K562 (cell line): ENCODE results near the gene GPER1. TPM values are rescaled to one million over a fixed set of nuclear protein-coding genes. Genes with fewer than 3 reads are reported as not detected.

ENCODE experiments used
- ATAC-seq: fragments of 200-7000 bp; cut with Tn5 transposase; 3 replicates; pipeline ENCODE4 v1.9.1; 2020; ENCODE audit warnings: moderate library complexity
- BruUV-seq: library from RNA; stranded (reverse); fragments of 400-500 nt; replicated peaks from 2 replicates; lab custom pipeline; 2021; lab: Mats Ljungman, UMichigan
- CTCF ChIA-PET: fragments of 300-600 bp; formaldehyde crosslinking; extraction: SDS; loops from one replicate; lab custom pipeline; 2021; ENCODE audit warnings: low intra/inter-chr PET ratio; lab: Yijun Ruan, JAX
- POLR2A ChIA-PET: fragments of 300-600, 350-650 bp; sonication (Branson Sonifier 250); formaldehyde crosslinking; extraction: SDS; loops from one replicate; lab custom pipeline; 2021; ENCODE audit warnings: antibody characterized with exemption, inconsistent platforms; lab: Yijun Ruan, JAX
- DNase-seq, 4 experiments: peaks; one replicate each; pipeline versions ENCODE4 v3.0.0 to v3.0.0-alpha.2; 2011 to 2018; ENCODE audit warnings: low spot score in 3 of 4, mixed read lengths in 3 of 4; ENCODE audit errors: extremely low read depth in 1 of 4
- FAIRE-seq: peaks from 2 replicates; lab custom pipeline; 2011; peaks lifted over from hg19 to GRCh38; lab: Jason Lieb, UNC
- H2AFZ ChIP-seq: 2 replicates; pipeline ENCODE4 v1.6.0; 2011; ENCODE audit warnings: low read depth, low read length, control low read depth, inconsistent platforms
- H3K27ac ChIP-seq: fragments of 200-600 bp; 3 replicates; pipeline ENCODE4 v1.8.0; 2011; ENCODE audit warnings: low read depth, mild to moderate bottlenecking, control low read depth, inconsistent platforms, low read length, moderate library complexity, mixed read lengths; ENCODE audit errors: extremely low read depth
- H3K27me3 ChIP-seq, 2 experiments: fragments of 300-600 bp in 1 of 2; 2 replicates in 1 of 2; 3 replicates in 1 of 2; pipeline versions ENCODE4 v1.6.0 to v1.8.0; 2011; ENCODE audit warnings: inconsistent platforms in 2 of 2, low read length in 2 of 2, mild to moderate bottlenecking in 1 of 2, mixed read lengths in 1 of 2, moderate library complexity in 1 of 2; ENCODE audit not compliant: control insufficient read depth in 2 of 2, insufficient read depth in 2 of 2
- H3K36me3 ChIP-seq: fragments of 300-600 bp; 3 replicates; pipeline ENCODE4 v1.8.0; 2011; ENCODE audit warnings: mild to moderate bottlenecking, low read length, inconsistent platforms; ENCODE audit not compliant: control insufficient read depth, insufficient read depth
- H3K4me1 ChIP-seq, 2 experiments: fragments of 200-600 bp in 1 of 2; replicated peaks in 1 of 2; 2 replicates in 1 of 2; 3 replicates in 1 of 2; pipeline versions ENCODE4 v1.5.1 to v1.8.0; 2011; ENCODE audit warnings: inconsistent platforms in 2 of 2, low read length in 2 of 2, mild to moderate bottlenecking in 1 of 2, mixed read lengths in 1 of 2, moderate library complexity in 1 of 2; ENCODE audit not compliant: control insufficient read depth in 2 of 2, insufficient read depth in 2 of 2
- H3K4me2 ChIP-seq: 2 replicates; pipeline ENCODE4 v1.6.1; 2011; ENCODE audit warnings: low read length, control low read depth, inconsistent platforms, mixed read lengths; ENCODE audit not compliant: insufficient read depth
- H3K4me3 ChIP-seq: fragments of 200-600 bp; sonication (generic), shearing (Covaris generic); 2 replicates; pipeline ENCODE4 v1.5.1; 2016; ENCODE audit warnings: control low read depth, inconsistent platforms
- H3K79me2 ChIP-seq: fragments of 200-600 bp; 3 replicates; pipeline ENCODE4 v1.8.0; 2011; ENCODE audit warnings: low read length, inconsistent platforms; ENCODE audit not compliant: control insufficient read depth, insufficient read depth
- H3K9ac ChIP-seq, 2 experiments: 2 replicates each; pipeline versions ENCODE4 v1.6.0 to v1.6.1; 2011; ENCODE audit warnings: low read depth in 2 of 2, low read length in 2 of 2, control low read depth in 1 of 2, inconsistent platforms in 1 of 2, mild to moderate bottlenecking in 1 of 2, mixed read lengths in 1 of 2; ENCODE audit not compliant: insufficient read depth in 1 of 2
- H3K9me1 ChIP-seq: one replicate; pipeline ENCODE4 v1.6.0; 2011; ENCODE audit warnings: inconsistent platforms, mild to moderate bottlenecking, low read length, moderate library complexity; ENCODE audit not compliant: control insufficient read depth, insufficient read depth
- H3K9me3 ChIP-seq: replicated peaks from 2 replicates; pipeline ENCODE4 v1.5.1; 2011; ENCODE audit warnings: low read depth, low read length, inconsistent platforms; ENCODE audit not compliant: control insufficient read depth, insufficient read depth
- H4K20me1 ChIP-seq: replicated peaks from 2 replicates; pipeline ENCODE4 v1.6.1; 2011; ENCODE audit warnings: low read length, inconsistent platforms, mixed read lengths; ENCODE audit not compliant: control insufficient read depth, insufficient read depth
- ATF2 ChIP-seq: sonication (generic); formaldehyde crosslinking; IDR thresholded peaks from 2 replicates; pipeline ENCODE4 v1.8.1; 2022; ENCODE audit warnings: missing genetic modification reagents
- ATF7 ChIP-seq: fragments of 450-650 bp; IDR thresholded peaks from 2 replicates; pipeline ENCODE4 v1.7.1; 2014; ENCODE audit warnings: mild to moderate bottlenecking, moderate library complexity
- KLF16 ChIP-seq: IDR thresholded peaks from 2 replicates; pipeline ENCODE4 v1.6.1; 2016; ENCODE audit warnings: antibody characterized with exemption
- TEAD2 ChIP-seq: fragments of 450-650 bp; IDR thresholded peaks from 2 replicates; pipeline ENCODE4 v1.6.1; 2016; ENCODE audit warnings: missing genetic modification characterization, control low read depth, missing compliant biosample characterization
- ZNF133 ChIP-seq: fragments of 250-450 bp; sonication (Bioruptor Pico); IDR thresholded peaks from 2 replicates; pipeline ENCODE4 v1.4.0; 2020; ENCODE audit warnings: mild to moderate bottlenecking
- ZNF347 ChIP-seq: fragments of 450-650 bp; formaldehyde crosslinking; IDR thresholded peaks from 2 replicates; pipeline ENCODE4 v1.4.0; 2020; ENCODE audit warnings: low read depth, mild to moderate bottlenecking, moderate library complexity
- WGBS: fragments of 100-300 bp; shearing (Covaris generic); methylation state at CpG from one replicate; pipeline ENCODE4 v1.1.6; 2016; ENCODE audit warnings: low coverage, mixed read lengths; ENCODE audit not compliant: insufficient coverage; ENCODE audit errors: missing lambda C conversion rate; 5-methylcytosine and 5-hydroxymethylcytosine counted together
- in situ Hi-C: fragments of 300-500 bp; cut with MboI; formaldehyde crosslinking; loops from 4 replicates; pipeline ENCODE4 v1.15.0; 2018; ENCODE audit warnings: inconsistent platforms, mixed read lengths
- intact Hi-C: fragments of 100-400 bp; cut with micrococcal nuclease; formaldehyde crosslinking; loops from 2 replicates; pipeline ENCODE4 v1.14.2; 2022
- polyA plus RNA-seq, 8 experiments: library from polyadenylated mRNA; depleted of rRNA in 4 of 8; stranded (reverse) in 5 of 8; unstranded in 3 of 8; fragments of >200 nt; fragmentation: Nextera tagmentation in 2 of 8; fragmentation: Illumina TruSeq in 1 of 8; extraction: Ambion mirVana in 2 of 8; extraction: Trizol in 1 of 8; gene quantifications; 2 replicates each; pipeline versions ENCODE4 v1.2.1 to v1.2.3, GENCODE V29; 2011 to 2014; ENCODE audit warnings: inconsistent platforms in 1 of 8, missing spikeins in 1 of 8
- total RNA-seq, 7 experiments: library from RNA; depleted of rRNA in 6 of 7; stranded (reverse); fragments of >200 nt in 6 of 7; fragmentation: Illumina TruSeq in 2 of 7; extraction: Trizol in 2 of 7; gene quantifications; 2 replicates each; pipeline versions ENCODE4 v1.2.1 to v1.2.3, GENCODE V29; 2011 to 2021; ENCODE audit warnings: low replicate concordance in 1 of 7
- TF ChIP-seq, protein P1 (sequence below): fragments of 250-450 bp; sonication (Bioruptor Pico); IDR thresholded peaks from 2 replicates; pipeline ENCODE4 v1.5.0; 2020; ENCODE audit warnings: mild to moderate bottlenecking, borderline replicate concordance
- TF ChIP-seq, protein P2 (sequence below), 2 experiments: fragments of 450-650 bp in 1 of 2; IDR thresholded peaks; 2 replicates each; pipeline ENCODE4 v1.6.1; 2011 to 2017; ENCODE audit warnings: low read depth in 2 of 2, antibody characterized with exemption in 1 of 2, borderline replicate concordance in 1 of 2, low read length in 1 of 2, mild to moderate bottlenecking in 1 of 2, mixed read lengths in 1 of 2; ENCODE audit not compliant: control insufficient read depth in 1 of 2
- TF ChIP-seq, protein P3 (sequence below): IDR thresholded peaks from 3 replicates; pipeline ENCODE4 v1.6.1; 2011; ENCODE audit warnings: borderline replicate concordance, mild to moderate bottlenecking; ENCODE audit not compliant: insufficient read length, insufficient read depth

The GPER1 gene
- total and polyA plus RNA-seq, 9 of the 15 experiments (the other 6 are each of a cell fraction or from before 2014, with no cell fraction given), result 0.04 to 0.09 (median 0.08) TPM; not detected in 6

- Histone ChIP-seq H3K79me2 (peaks cover 9% of the 10 kb centered on the region), H3K9me1 (no peaks in the 10 kb centered on the region), H3K9me3 (no peaks in the 10 kb centered on the region), H3K4me1 (peaks cover 0 to 21% of the 10 kb centered on the region in 2 experiments; a peak in 2 of 5 replicates), H3K4me3 (no peak overlapping the region), H3K4me2 (no peak overlapping the region), H3K9ac (no peak overlapping the region), H3K27ac (no peak overlapping the region), H3K36me3 (peaks cover 23% of the 10 kb centered on the region), H4K20me1 (no peaks in the 10 kb centered on the region), H3K27me3 (no peaks in the 10 kb centered on the region), H2AFZ (no peak overlapping the region)
- ChIA-PET POLR2A (no interaction called here), CTCF (no interaction called here)
- TF ChIP-seq ATF7 (no peak), ZNF133 (no peak), TEAD2 (tag) (no peak), KLF16 (no peak), ATF2 (no peak), ZNF347 (CRISPR knock-in tag) (no peak)
- TF ChIP-seq, protein P1, sequence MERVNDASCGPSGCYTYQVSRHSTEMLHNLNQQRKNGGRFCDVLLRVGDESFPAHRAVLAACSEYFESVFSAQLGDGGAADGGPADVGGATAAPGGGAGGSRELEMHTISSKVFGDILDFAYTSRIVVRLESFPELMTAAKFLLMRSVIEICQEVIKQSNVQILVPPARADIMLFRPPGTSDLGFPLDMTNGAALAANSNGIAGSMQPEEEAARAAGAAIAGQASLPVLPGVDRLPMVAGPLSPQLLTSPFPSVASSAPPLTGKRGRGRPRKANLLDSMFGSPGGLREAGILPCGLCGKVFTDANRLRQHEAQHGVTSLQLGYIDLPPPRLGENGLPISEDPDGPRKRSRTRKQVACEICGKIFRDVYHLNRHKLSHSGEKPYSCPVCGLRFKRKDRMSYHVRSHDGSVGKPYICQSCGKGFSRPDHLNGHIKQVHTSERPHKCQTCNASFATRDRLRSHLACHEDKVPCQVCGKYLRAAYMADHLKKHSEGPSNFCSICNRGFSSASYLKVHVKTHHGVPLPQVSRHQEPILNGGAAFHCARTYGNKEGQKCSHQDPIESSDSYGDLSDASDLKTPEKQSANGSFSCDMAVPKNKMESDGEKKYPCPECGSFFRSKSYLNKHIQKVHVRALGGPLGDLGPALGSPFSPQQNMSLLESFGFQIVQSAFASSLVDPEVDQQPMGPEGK (CRISPR knock-in tag), result no peak
- TF ChIP-seq, protein P2, sequence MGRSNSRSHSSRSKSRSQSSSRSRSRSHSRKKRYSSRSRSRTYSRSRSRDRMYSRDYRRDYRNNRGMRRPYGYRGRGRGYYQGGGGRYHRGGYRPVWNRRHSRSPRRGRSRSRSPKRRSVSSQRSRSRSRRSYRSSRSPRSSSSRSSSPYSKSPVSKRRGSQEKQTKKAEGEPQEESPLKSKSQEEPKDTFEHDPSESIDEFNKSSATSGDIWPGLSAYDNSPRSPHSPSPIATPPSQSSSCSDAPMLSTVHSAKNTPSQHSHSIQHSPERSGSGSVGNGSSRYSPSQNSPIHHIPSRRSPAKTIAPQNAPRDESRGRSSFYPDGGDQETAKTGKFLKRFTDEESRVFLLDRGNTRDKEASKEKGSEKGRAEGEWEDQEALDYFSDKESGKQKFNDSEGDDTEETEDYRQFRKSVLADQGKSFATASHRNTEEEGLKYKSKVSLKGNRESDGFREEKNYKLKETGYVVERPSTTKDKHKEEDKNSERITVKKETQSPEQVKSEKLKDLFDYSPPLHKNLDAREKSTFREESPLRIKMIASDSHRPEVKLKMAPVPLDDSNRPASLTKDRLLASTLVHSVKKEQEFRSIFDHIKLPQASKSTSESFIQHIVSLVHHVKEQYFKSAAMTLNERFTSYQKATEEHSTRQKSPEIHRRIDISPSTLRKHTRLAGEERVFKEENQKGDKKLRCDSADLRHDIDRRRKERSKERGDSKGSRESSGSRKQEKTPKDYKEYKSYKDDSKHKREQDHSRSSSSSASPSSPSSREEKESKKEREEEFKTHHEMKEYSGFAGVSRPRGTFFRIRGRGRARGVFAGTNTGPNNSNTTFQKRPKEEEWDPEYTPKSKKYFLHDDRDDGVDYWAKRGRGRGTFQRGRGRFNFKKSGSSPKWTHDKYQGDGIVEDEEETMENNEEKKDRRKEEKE (IDR thresholded peaks at IDR 0.05; ENCODE audit: borderline replicate concordance in 1 of 2, control insufficient read depth in 1 of 2, low read depth in 2 of 2, low read length in 1 of 2), result no peak
- TF ChIP-seq, protein P3, sequence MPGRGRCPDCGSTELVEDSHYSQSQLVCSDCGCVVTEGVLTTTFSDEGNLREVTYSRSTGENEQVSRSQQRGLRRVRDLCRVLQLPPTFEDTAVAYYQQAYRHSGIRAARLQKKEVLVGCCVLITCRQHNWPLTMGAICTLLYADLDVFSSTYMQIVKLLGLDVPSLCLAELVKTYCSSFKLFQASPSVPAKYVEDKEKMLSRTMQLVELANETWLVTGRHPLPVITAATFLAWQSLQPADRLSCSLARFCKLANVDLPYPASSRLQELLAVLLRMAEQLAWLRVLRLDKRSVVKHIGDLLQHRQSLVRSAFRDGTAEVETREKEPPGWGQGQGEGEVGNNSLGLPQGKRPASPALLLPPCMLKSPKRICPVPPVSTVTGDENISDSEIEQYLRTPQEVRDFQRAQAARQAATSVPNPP, result no peak
- no peak for FAIRE-seq
- in situ Hi-C loops, result no loop called here
- BruUV-seq, result no TSS peak
- WGBS, result 85% methylated on average over 5 of the region's 7 CpGs
- no peak for DNase-seq
- ATAC-seq, result no peak
- intact Hi-C loops, result no loop called here
These were observed 39.1 kb downstream of the GPER1 start for GRCh38 chr7:1127001-1127400.
